ENCODE measurements around the gene GRPEL1. TPM values are rescaled to one million over a fixed set of nuclear protein-coding genes. Genes with fewer than 3 reads are reported as not detected.

GRPEL1 gene
- total RNA-seq, 1 donor from 2014 or later: 55.8 TPM

GRCh38 chr4:7013175-7013574, 54.7 kb downstream of the GRPEL1 start:
- H3K27me3 Mint-ChIP-seq (ENCODE audit: low read depth, unreplicated experiment): no peaks in the 10 kb centered on the region
- H3K9me3 Mint-ChIP-seq (ENCODE audit: unreplicated experiment): no peaks in the 10 kb centered on the region
- H3K4me2 ChIP-seq (ENCODE audit: low read length): no peak overlapping the region
- H3K36me3 ChIP-seq (ENCODE audit: insufficient read depth, low read length): peaks cover 23% of the 10 kb centered on the region
- no peak overlapping the region for H3K4me3 Mint-ChIP-seq (ENCODE audit: unreplicated experiment)
- peaks cover 13% of the 10 kb centered on the region for H4K20me1 ChIP-seq (ENCODE audit: insufficient read depth, low read length)
- H3K36me3 Mint-ChIP-seq (ENCODE audit: low read depth, unreplicated experiment): peaks cover 33% of the 10 kb centered on the region
- no peaks in the 10 kb centered on the region for H3K4me1 Mint-ChIP-seq (ENCODE audit: low read depth, unreplicated experiment)
- no peaks in the 10 kb centered on the region for H3K79me2 ChIP-seq (ENCODE audit: insufficient read depth, low read length)
- no peak overlapping the region for H3K4me3 ChIP-seq (ENCODE audit: insufficient read depth, low read depth, low read length)
- no peak for DNase-seq (ENCODE audit: low read depth)
- no peak for TF ChIP-seq CTCF (IDR thresholded peaks at IDR 0.05; ENCODE audit: insufficient read depth, low read depth, low read length)
- no peak for TF ChIP-seq EZH2 (IDR thresholded peaks at IDR 0.05; ENCODE audit: insufficient read depth, low read length)
- no peaks in the 10 kb centered on the region for H3K27me3 ChIP-seq (ENCODE audit: insufficient read depth, low read length)
- no peak overlapping the region for H3K27ac ChIP-seq (ENCODE audit: low read depth, low read length)
- no peaks in the 10 kb centered on the region for H3K4me1 ChIP-seq (ENCODE audit: insufficient read depth, low read length)
- no peaks in the 10 kb centered on the region for H3K9me3 ChIP-seq (ENCODE audit: insufficient read depth, low read depth, low read length)
- no peak for FAIRE-seq
- no peak overlapping the region for H3K9ac ChIP-seq (ENCODE audit: low read length)
- no peak overlapping the region for H2AFZ ChIP-seq (ENCODE audit: low read depth, low read length)
- no peak overlapping the region for H3K27ac Mint-ChIP-seq (ENCODE audit: unreplicated experiment)

GRCh38 chr4:7009564-7009963, 58.3 kb downstream of the GRPEL1 start:
- peaks cover 25% of the 10 kb centered on the region for H3K36me3 ChIP-seq (ENCODE audit: insufficient read depth, low read length)
- H3K4me3 Mint-ChIP-seq (ENCODE audit: unreplicated experiment): no peak overlapping the region
- TF ChIP-seq EZH2 (IDR thresholded peaks at IDR 0.05; ENCODE audit: insufficient read depth, low read length) (no peak), CTCF (IDR thresholded peaks at IDR 0.05; ENCODE audit: insufficient read depth, low read depth, low read length) (no peak)
- no peak overlapping the region for H2AFZ ChIP-seq (ENCODE audit: low read depth, low read length)
- no peak overlapping the region for H3K27ac ChIP-seq (ENCODE audit: low read depth, low read length)
- H3K4me1 ChIP-seq (ENCODE audit: insufficient read depth, low read length): peaks cover 3% of the 10 kb centered on the region
- H3K27me3 ChIP-seq (ENCODE audit: insufficient read depth, low read length): no peaks in the 10 kb centered on the region
- no peaks in the 10 kb centered on the region for H3K79me2 ChIP-seq (ENCODE audit: insufficient read depth, low read length)
- no peaks in the 10 kb centered on the region for H3K27me3 Mint-ChIP-seq (ENCODE audit: low read depth, unreplicated experiment)
- peaks cover 21% of the 10 kb centered on the region for H4K20me1 ChIP-seq (ENCODE audit: insufficient read depth, low read length)
- FAIRE-seq (no peak), DNase-seq (ENCODE audit: low read depth) (no peak)
- H3K4me1 Mint-ChIP-seq (ENCODE audit: low read depth, unreplicated experiment): peaks cover 2% of the 10 kb centered on the region
- H3K9me3 Mint-ChIP-seq (ENCODE audit: unreplicated experiment): no peaks in the 10 kb centered on the region
- H3K9me3 ChIP-seq (ENCODE audit: insufficient read depth, low read depth, low read length): no peaks in the 10 kb centered on the region
- H3K27ac Mint-ChIP-seq (ENCODE audit: unreplicated experiment): no peak overlapping the region
- peaks cover 18% of the 10 kb centered on the region for H3K36me3 Mint-ChIP-seq (ENCODE audit: low read depth, unreplicated experiment)
- no peak overlapping the region for H3K4me3 ChIP-seq (ENCODE audit: insufficient read depth, low read depth, low read length)
- H3K4me2 ChIP-seq (ENCODE audit: low read length): no peak overlapping the region
- H3K9ac ChIP-seq (ENCODE audit: low read length): no peak overlapping the region

Other genes starting within 250 kb of the GRPEL1 start
- 25.8 and 30.4 TPM in 2 replicates for gene TBC1D14, start 158.2 kb downstream of the GRPEL1 start, total RNA-seq
- 18.0 and 19.8 TPM in 2 replicates for gene TADA2B, start 24.7 kb downstream of the GRPEL1 start, total RNA-seq
- 13.8 and 25.7 TPM in 2 replicates for gene SORCS2, start 124.5 kb upstream of the GRPEL1 start, total RNA-seq